GM10248 (cell line): ENCODE measurements around the gene MLXIP.

Experiments
- CTCF ChIA-PET: fragments of 300-600 bp; sonication (Branson Sonifier 250); formaldehyde crosslinking; extraction: SDS; loops from one replicate; lab custom pipeline; 2021; ENCODE audit warnings: antibody characterized with exemption; lab: Yijun Ruan, JAX
- POLR2A ChIA-PET: fragments of 350-650 bp; sonication (Branson Sonifier 250); formaldehyde crosslinking; extraction: SDS; loops from one replicate; lab custom pipeline; 2020; ENCODE audit warnings: antibody characterized with exemption; lab: Yijun Ruan, JAX
- DNase-seq: peaks from one replicate; pipeline ENCODE4 v3.0.0; 2012; ENCODE audit errors: extremely low spot score
- TF ChIP-seq, protein P1 (sequence below): IDR thresholded peaks from 2 replicates; pipeline ENCODE4 v1.5.1; 2012; ENCODE audit warnings: mild to moderate bottlenecking, low read depth; ENCODE audit errors: extremely low read depth, missing control alignments, control extremely low read depth

The MLXIP gene

DNA sequence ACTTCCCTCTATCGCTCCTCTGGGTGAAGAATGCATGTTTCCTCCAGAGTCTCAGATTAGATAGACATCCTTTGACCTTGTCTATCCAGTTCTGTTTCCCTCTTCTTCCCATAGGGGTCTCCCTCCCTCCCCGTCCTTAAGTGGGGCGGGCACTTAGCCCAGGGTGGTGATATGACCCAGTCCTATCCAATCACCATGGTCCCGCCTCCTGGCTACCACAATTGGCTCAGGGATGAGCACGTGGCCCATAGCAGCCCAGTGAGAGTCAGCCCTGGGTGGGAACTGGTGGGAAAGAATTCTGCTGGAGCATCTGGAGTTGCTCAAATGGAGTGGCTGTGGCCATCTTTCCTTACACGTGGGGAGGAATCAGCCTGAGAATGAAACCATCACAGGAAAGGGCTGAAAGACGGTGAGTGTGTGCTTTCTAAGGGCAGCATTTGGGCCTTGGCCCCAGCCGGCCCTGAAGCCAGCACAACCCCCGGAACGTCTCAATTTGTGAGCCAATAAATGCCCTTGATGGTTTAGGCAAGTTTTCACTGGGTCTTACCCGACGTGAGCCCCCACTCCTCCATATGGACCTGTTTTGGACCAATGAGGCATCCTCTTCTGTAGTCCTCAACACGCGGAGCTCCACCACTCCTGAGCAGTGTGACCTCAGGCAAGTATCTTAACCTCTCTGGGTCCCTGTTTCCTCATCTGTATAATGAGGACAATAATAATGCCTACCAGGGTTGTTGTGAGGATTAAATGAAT, 14.4 kb upstream of the MLXIP start:
- DNase-seq, result peak; percentile 55
- TF ChIP-seq, protein P1, sequence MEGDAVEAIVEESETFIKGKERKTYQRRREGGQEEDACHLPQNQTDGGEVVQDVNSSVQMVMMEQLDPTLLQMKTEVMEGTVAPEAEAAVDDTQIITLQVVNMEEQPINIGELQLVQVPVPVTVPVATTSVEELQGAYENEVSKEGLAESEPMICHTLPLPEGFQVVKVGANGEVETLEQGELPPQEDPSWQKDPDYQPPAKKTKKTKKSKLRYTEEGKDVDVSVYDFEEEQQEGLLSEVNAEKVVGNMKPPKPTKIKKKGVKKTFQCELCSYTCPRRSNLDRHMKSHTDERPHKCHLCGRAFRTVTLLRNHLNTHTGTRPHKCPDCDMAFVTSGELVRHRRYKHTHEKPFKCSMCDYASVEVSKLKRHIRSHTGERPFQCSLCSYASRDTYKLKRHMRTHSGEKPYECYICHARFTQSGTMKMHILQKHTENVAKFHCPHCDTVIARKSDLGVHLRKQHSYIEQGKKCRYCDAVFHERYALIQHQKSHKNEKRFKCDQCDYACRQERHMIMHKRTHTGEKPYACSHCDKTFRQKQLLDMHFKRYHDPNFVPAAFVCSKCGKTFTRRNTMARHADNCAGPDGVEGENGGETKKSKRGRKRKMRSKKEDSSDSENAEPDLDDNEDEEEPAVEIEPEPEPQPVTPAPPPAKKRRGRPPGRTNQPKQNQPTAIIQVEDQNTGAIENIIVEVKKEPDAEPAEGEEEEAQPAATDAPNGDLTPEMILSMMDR, result peak; percentile 9
- ChIA-PET POLR2A (no interaction called here), CTCF (interaction anchor here (1.5 to 4.7 kb wide), 4 partner anchors 10 to 59 kb away, joined by 3 to 20 read pairs (median 6); no protein-coding TSS in a partner anchor)

GRCh38 chr12:122064780-122065588, 13.6 kb upstream of the MLXIP start:
- ChIA-PET CTCF (interaction anchor here (1.0 to 5.5 kb wide), 6 partner anchors 11 to 101 kb away, joined by 3 to 27 read pairs (median 6); no protein-coding TSS in a partner anchor), POLR2A (no interaction called here)
- DNase-seq, result no peak
- TF ChIP-seq, protein P1, result no peak

GRCh38 chr12:122067548-122067947, 11.0 kb upstream of the MLXIP start:
- DNase-seq, result no peak
- TF ChIP-seq, protein P1, result no peak
- ChIA-PET CTCF (interaction anchor here (1.2 to 5.5 kb wide), 5 partner anchors 13 to 56 kb away, joined by 4 to 27 read pairs (median 14); no protein-coding TSS in a partner anchor), POLR2A (interaction anchor here (0.6 kb wide), 1 partner anchor 36 kb away, joined by 3 read pairs; no protein-coding TSS in a partner anchor)

DNA sequence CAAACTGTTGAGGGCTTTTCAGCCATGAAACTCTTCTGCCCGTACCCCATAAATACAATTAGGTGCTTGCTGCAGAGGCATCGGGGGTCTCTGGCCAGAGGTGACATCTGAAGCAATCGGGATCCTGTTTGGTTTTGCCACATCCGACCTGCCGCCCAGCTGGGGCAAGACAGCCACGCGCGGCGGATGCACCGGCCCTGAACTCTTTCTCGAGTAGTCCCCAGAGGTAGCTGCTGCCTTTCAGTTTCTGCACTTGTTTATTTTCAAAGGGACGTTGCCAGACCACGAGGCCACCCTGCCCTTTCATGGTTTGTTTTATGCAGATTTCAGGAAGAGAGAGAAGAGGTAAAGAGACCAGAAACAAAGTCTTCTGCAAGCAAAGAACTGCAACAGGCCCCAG, 10.6 kb upstream of the MLXIP start:
- TF ChIP-seq, protein P1, result no peak
- ChIA-PET CTCF (interaction anchor here (1.2 to 5.5 kb wide), 5 partner anchors 13 to 168 kb away, joined by 3 to 27 read pairs (median 6); no protein-coding TSS in a partner anchor), POLR2A (interaction anchor here (0.6 kb wide), 1 partner anchor 36 kb away, joined by 3 read pairs; no protein-coding TSS in a partner anchor)
- DNase-seq, result peak; percentile 84

DNA sequence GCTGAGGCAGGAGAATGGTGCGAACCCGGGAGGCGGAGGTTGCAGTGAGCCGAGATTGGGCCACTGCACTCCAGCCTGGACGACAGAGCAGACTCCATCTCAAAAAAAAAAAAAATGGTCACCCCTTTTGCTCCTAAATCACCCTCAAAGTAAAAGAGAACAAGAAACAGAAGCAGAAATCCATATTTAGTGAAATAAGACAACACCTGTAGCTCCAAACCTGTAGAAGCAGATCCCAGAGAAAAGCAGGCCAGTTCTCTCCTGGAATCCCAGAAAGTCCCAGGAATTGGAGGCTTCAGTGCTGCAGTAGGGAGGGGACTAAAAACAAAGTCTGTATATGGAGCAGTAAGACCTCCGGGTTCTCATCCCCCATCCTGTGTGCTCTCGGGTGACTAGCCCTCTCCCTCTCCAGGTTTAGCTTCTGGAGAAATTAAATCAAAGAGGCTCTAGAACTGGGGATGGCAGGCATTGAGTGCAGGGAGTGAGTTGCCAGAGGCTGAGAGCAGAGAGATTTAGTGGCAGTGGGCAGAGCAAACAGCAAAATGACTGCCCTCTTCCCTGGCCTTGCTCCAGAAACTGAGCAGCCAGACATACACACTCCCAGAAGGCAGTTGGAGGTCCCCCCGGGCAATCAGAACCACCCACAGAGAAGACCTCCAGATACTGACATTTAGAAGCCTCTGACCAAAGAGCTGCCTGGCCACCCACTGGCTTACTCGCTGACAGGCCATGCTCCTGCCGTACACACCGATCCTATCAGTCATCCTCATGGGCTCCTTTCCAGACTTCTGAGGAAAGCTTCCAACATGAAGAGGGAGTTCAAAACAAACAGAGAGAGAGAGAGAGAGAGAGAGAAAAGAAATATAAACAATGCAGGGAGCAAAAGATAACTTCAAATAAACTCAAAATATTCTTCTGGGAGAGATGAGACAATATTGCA, 6.3 kb upstream of the MLXIP start:
- CTCF ChIA-PET, result interaction anchor here (0.8 to 1.3 kb wide), 3 partner anchors 16 to 20 kb away, joined by 3 to 4 read pairs (median 3); no protein-coding TSS in a partner anchor
- TF ChIP-seq, protein P1, result no peak
- no peak for DNase-seq
- POLR2A ChIA-PET, result no interaction called here
